H1 (cell line): Measurements from ENCODE around the gene VSX1. TPM values are rescaled to one million over a fixed set of nuclear protein-coding genes. Genes with fewer than 3 reads are reported as not detected.

Experiments
- CTCF ChIA-PET: fragments of 300-600 bp; sonication (Branson Sonifier 250); formaldehyde crosslinking; loops from one replicate; lab custom pipeline; 2021; ENCODE audit not compliant: partially characterized antibody; lab: Charles Lee
- POLR2A ChIA-PET: fragments of 300-600 bp; sonication (Branson Sonifier 250); formaldehyde crosslinking; loops from one replicate; lab custom pipeline; 2021; ENCODE audit warnings: inconsistent platforms; ENCODE audit not compliant: partially characterized antibody; lab: Charles Lee
- DNase-seq, 2 experiments: peaks; one replicate each; pipeline versions ENCODE4 v3.0.0 to v3.0.0-alpha.2; 2010 to 2022; ENCODE audit warnings: low spot score in 2 of 2, low read depth in 1 of 2, mixed read lengths in 1 of 2
- FAIRE-seq: peaks from 2 replicates; lab custom pipeline; 2011; peaks lifted over from hg19 to GRCh38; lab: Jason Lieb, UNC
- H2AFZ ChIP-seq: 2 replicates; pipeline ENCODE4 v1.8.1; 2012; ENCODE audit warnings: low read length, inconsistent platforms
- H2AK5ac ChIP-seq: 2 replicates; pipeline ENCODE4 v1.6.1; 2013; ENCODE audit warnings: low read depth, low read length
- H2BK120ac ChIP-seq: replicated peaks from 2 replicates; pipeline ENCODE3; 2013; ENCODE audit warnings: low read depth, low read length, inconsistent platforms
- H2BK12ac ChIP-seq: 2 replicates; pipeline ENCODE4 v1.6.1; 2013; ENCODE audit warnings: low read depth, low read length
- H2BK15ac ChIP-seq: 2 replicates; pipeline ENCODE4 v1.6.1; 2013; ENCODE audit warnings: low read length
- H2BK20ac ChIP-seq: 2 replicates; pipeline ENCODE4 v1.6.1; 2013; ENCODE audit warnings: low read length
- H2BK5ac ChIP-seq: 2 replicates; pipeline ENCODE4 v1.6.1; 2013; ENCODE audit warnings: low read depth, low read length
- H3K14ac ChIP-seq: 2 replicates; pipeline ENCODE4 v1.6.1; 2013; ENCODE audit warnings: inconsistent platforms; ENCODE audit not compliant: insufficient read length
- H3K18ac ChIP-seq: 2 replicates; pipeline ENCODE4 v1.6.1; 2013; ENCODE audit warnings: low read length; ENCODE audit errors: extremely low read depth
- H3K23ac ChIP-seq: 2 replicates; pipeline ENCODE4 v1.6.1; 2013; ENCODE audit warnings: inconsistent platforms; ENCODE audit not compliant: insufficient read length
- H3K23me2 ChIP-seq: 2 replicates; pipeline ENCODE4 v1.6.1; 2013; ENCODE audit warnings: low read depth, low read length
- H3K27ac ChIP-seq: 2 replicates; pipeline ENCODE4 v1.6.1; 2011; ENCODE audit warnings: low read depth, low read length, inconsistent platforms
- H3K27me3 ChIP-seq, 4 experiments: replicated peaks in 1 of 4; 1 replicate in 1 of 4; 2 replicates in 3 of 4; pipeline versions ENCODE4 v1.6.1 to v1.8.1; 2011 to 2013; ENCODE audit warnings: low read length in 3 of 4, mild to moderate bottlenecking in 3 of 4, inconsistent platforms in 2 of 4, mixed read lengths in 2 of 4, moderate library complexity in 1 of 4; ENCODE audit not compliant: control insufficient read depth in 3 of 4, insufficient read depth in 3 of 4; ENCODE audit errors: extremely low read depth in 1 of 4
- H3K36me3 ChIP-seq, 4 experiments: 2 replicates each; pipeline versions ENCODE4 v1.6.1 to v1.8.1; 2011 to 2013; ENCODE audit warnings: mild to moderate bottlenecking in 4 of 4, low read length in 3 of 4, moderate library complexity in 2 of 4, control low read depth in 1 of 4, inconsistent platforms in 1 of 4; ENCODE audit not compliant: insufficient read depth in 4 of 4, control insufficient read depth in 2 of 4
- H3K4ac ChIP-seq: replicated peaks from 2 replicates; pipeline ENCODE3; 2013; ENCODE audit warnings: low read length, low read depth, mixed read lengths, inconsistent platforms; ENCODE audit not compliant: insufficient read length
- H3K4me1 ChIP-seq, 4 experiments: replicated peaks in 1 of 4; 1 replicate in 1 of 4; 2 replicates in 3 of 4; pipeline versions ENCODE4 v1.6.1 to v1.8.1; 2011 to 2013; ENCODE audit warnings: low read length in 3 of 4, inconsistent platforms in 2 of 4, mixed read lengths in 1 of 4; ENCODE audit not compliant: insufficient read depth in 4 of 4, control insufficient read depth in 3 of 4
- H3K4me2 ChIP-seq, 2 experiments: 2 replicates each; pipeline versions ENCODE4 v1.6.1 to v1.8.1; 2011 to 2013; ENCODE audit warnings: low read depth in 2 of 2, low read length in 2 of 2, control low read depth in 1 of 2, inconsistent platforms in 1 of 2, mild to moderate bottlenecking in 1 of 2; ENCODE audit not compliant: insufficient read depth in 1 of 2
- H3K4me3 ChIP-seq, 4 experiments: fragments of 200-600, 300-600 bp in 1 of 4; sonication (generic), shearing (Covaris generic), sonication (Bioruptor Twin) in 1 of 4; 2 replicates each; pipeline versions ENCODE4 v1.5.1 to v1.8.1; 2011 to 2016; ENCODE audit warnings: low read length in 4 of 4, low read depth in 3 of 4, control low read depth in 2 of 4, inconsistent platforms in 2 of 4, mild to moderate bottlenecking in 2 of 4, mixed read lengths in 1 of 4, moderate library complexity in 1 of 4; ENCODE audit not compliant: insufficient read depth in 2 of 4; ENCODE audit errors: extremely low read depth in 1 of 4
- H3K56ac ChIP-seq: replicated peaks from 2 replicates; pipeline ENCODE3; 2013; ENCODE audit warnings: low read depth, mild to moderate bottlenecking, mixed read lengths, low read length, inconsistent platforms; ENCODE audit not compliant: insufficient read length
- H3K79me1 ChIP-seq: 2 replicates; pipeline ENCODE4 v1.6.1; 2013; ENCODE audit warnings: low read depth, low read length, control low read depth
- H3K79me2 ChIP-seq, 2 experiments: 2 replicates each; pipeline versions ENCODE4 v1.6.1 to v1.8.1; 2012 to 2013; ENCODE audit warnings: low read length in 2 of 2, mild to moderate bottlenecking in 2 of 2, inconsistent platforms in 1 of 2; ENCODE audit not compliant: insufficient read depth in 2 of 2, control insufficient read depth in 1 of 2
- H3K9ac ChIP-seq, 4 experiments: replicated peaks in 1 of 4; 1 replicate in 1 of 4; 2 replicates in 3 of 4; pipeline versions ENCODE4 v1.6.1 to v1.8.1; 2011 to 2013; ENCODE audit warnings: low read depth in 3 of 4, low read length in 3 of 4, control low read depth in 2 of 4, mild to moderate bottlenecking in 2 of 4, moderate library complexity in 2 of 4, inconsistent platforms in 1 of 4; ENCODE audit errors: extremely low read depth in 1 of 4
- H3K9me3 ChIP-seq, 2 experiments: 2 replicates each; pipeline versions ENCODE4 v1.6.1 to v1.8.1; 2012 to 2013; ENCODE audit warnings: mild to moderate bottlenecking in 2 of 2, moderate library complexity in 2 of 2, control low read depth in 1 of 2, inconsistent platforms in 1 of 2, low read depth in 1 of 2, low read length in 1 of 2, mixed read lengths in 1 of 2; ENCODE audit not compliant: insufficient read depth in 2 of 2
- H4K20me1 ChIP-seq, 2 experiments: replicated peaks in 1 of 2; 2 replicates each; pipeline versions ENCODE3 to v1.8.1; 2011 to 2013; ENCODE audit warnings: inconsistent platforms in 2 of 2, low read length in 2 of 2, mild to moderate bottlenecking in 1 of 2; ENCODE audit not compliant: insufficient read depth in 2 of 2, control insufficient read depth in 1 of 2
- H4K5ac ChIP-seq: 2 replicates; pipeline ENCODE4 v1.6.1; 2013; ENCODE audit warnings: low read length, low read depth, mixed read lengths, inconsistent platforms; ENCODE audit not compliant: insufficient read length
- H4K8ac ChIP-seq: 2 replicates; pipeline ENCODE4 v1.8.0; 2013; ENCODE audit warnings: mild to moderate bottlenecking, moderate library complexity, low read length, inconsistent platforms; ENCODE audit not compliant: insufficient read depth; ENCODE audit errors: extremely low read depth
- H4K91ac ChIP-seq: replicated peaks from 2 replicates; pipeline ENCODE3; 2013; ENCODE audit warnings: low read length, mixed read lengths, inconsistent platforms; ENCODE audit not compliant: insufficient read length
- ASH2L ChIP-seq: fragments of 200-600, 300-600 bp; sonication (generic); IDR thresholded peaks from one replicate; pipeline ENCODE4 v1.7.1; 2017; ENCODE audit warnings: low read length
- BCL11A ChIP-seq, 2 experiments: IDR thresholded peaks; one replicate each; pipeline ENCODE4 v1.6.1; 2011; ENCODE audit warnings: low read depth in 2 of 2, low read length in 2 of 2, mild to moderate bottlenecking in 2 of 2
- CBX5 ChIP-seq: fragments of 300-800, 300-1000 bp; sonication (generic); IDR thresholded peaks from 2 replicates; pipeline ENCODE4 v1.7.1; 2016; ENCODE audit warnings: antibody characterized with exemption, low read length, low read depth
- E2F6 ChIP-seq: IDR thresholded peaks from 2 replicates; pipeline ENCODE4 v1.6.1; 2012; ENCODE audit warnings: inconsistent platforms
- GABPA ChIP-seq: IDR thresholded peaks from 2 replicates; pipeline ENCODE4 v1.6.1; 2011; ENCODE audit warnings: mild to moderate bottlenecking, low read length, moderate library complexity, borderline replicate concordance; ENCODE audit not compliant: insufficient read depth
- HDAC2 ChIP-seq, 2 experiments: fragments of 300-600 bp in 1 of 2; sonication (generic) in 1 of 2; IDR thresholded peaks; 2 replicates each; pipeline ENCODE4 v1.6.1; 2011 to 2012; ENCODE audit warnings: low read depth in 2 of 2, low read length in 2 of 2, mild to moderate bottlenecking in 2 of 2, moderate library complexity in 2 of 2, borderline replicate concordance in 1 of 2, inconsistent platforms in 1 of 2
- JUN ChIP-seq: IDR thresholded peaks from 2 replicates; pipeline ENCODE4 v1.6.1; 2011; ENCODE audit warnings: low read depth, mild to moderate bottlenecking, improper control_type of control experiment, low read length
- MAX ChIP-seq: IDR thresholded peaks from 2 replicates; pipeline ENCODE4 v1.6.1; 2012; ENCODE audit warnings: inconsistent platforms
- RNF2 ChIP-seq: fragments of 200-900, 300-1000 bp; sonication (generic); IDR thresholded peaks from 2 replicates; pipeline ENCODE4 v1.7.1; 2016; ENCODE audit warnings: borderline replicate concordance, low read depth, mild to moderate bottlenecking, antibody characterized with exemption, low read length; ENCODE audit not compliant: poor library complexity, severe bottlenecking; ENCODE audit errors: missing control alignments
- SAP30 ChIP-seq: fragments of 300-600 bp; sonication (generic); IDR thresholded peaks from 2 replicates; pipeline ENCODE4 v1.7.1; 2012; ENCODE audit warnings: low read length, moderate library complexity, mild to moderate bottlenecking, inconsistent platforms; ENCODE audit not compliant: insufficient read depth, insufficient replicate concordance
- SIN3A ChIP-seq, 2 experiments: IDR thresholded peaks in 1 of 2; conservative IDR thresholded peaks in 1 of 2; 2 replicates each; pipeline ENCODE4 v1.6.1; 2011 to 2012; ENCODE audit warnings: low read length in 2 of 2, improper control_type of control experiment in 1 of 2, low read depth in 1 of 2, mild to moderate bottlenecking in 1 of 2
- WGBS, 2 experiments: shearing (Covaris generic) in 1 of 2; methylation state at CpG; one replicate each; pipeline versions ENCODE4 v1.1.6 to v1.1.7; 2013 to 2015; ENCODE audit warnings: low lambda C conversion rate in 2 of 2, mixed read lengths in 2 of 2, inconsistent platforms in 1 of 2, low coverage in 1 of 2, missing lambda C conversion rate in 1 of 2; ENCODE audit not compliant: insufficient replicate concordance in 2 of 2, insufficient coverage in 1 of 2, insufficient read length in 1 of 2; ENCODE audit errors: extremely low coverage in 1 of 2, missing lambda C conversion rate in 1 of 2; 5-methylcytosine and 5-hydroxymethylcytosine counted together
- polyA plus RNA-seq, 7 experiments: library from polyadenylated mRNA; depleted of rRNA in 3 of 7; stranded (reverse) in 5 of 7; unstranded in 2 of 7; fragments of >200 nt in 5 of 7; fragments of 200-250 nt in 2 of 7; gene quantifications; 1 replicate in 5 of 7; 2 replicates in 1 of 7; 4 replicates in 1 of 7; pipeline versions ENCODE4 v1.2.1 to v1.2.3, GENCODE V29; 2011 to 2013; ENCODE audit warnings: missing spikeins in 2 of 7, mixed read lengths in 2 of 7
- total RNA-seq: library from RNA; stranded (reverse); fragmentation: NEBNext Ultra II Directional; extraction: Animal tissue kit (Norgen Biotek cat#: 25700); gene quantifications from 2 replicates; pipeline ENCODE4 v1.2.1, GENCODE V29; 2021

Gene VSX1
- total and polyA plus RNA-seq, 2 of the 8 experiments (the other 6 are each of a cell fraction or from before 2014, with no cell fraction given), result 0.14 TPM; not detected in 1

DNA sequence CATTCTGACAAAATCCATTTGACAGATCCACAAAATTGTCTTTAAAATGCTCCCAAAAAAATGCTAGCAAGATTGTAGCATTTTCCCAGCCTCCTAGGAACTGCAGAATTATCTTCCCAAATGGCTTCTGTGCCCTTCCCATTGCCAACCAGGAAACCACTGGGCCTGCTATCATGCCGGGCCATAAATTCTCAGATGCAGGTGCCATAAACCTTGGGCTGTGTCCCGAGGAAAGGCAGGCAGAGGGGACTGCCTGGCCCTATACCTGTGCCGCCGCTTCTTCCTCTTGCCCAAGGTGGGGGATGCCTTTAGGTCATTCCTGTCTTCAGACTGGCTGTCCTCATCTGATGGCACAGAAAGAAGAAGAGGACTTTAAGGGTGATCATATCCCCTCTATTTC is 2.8 kb downstream of the VSX1 start:
- no peak overlapping the region for H4K91ac ChIP-seq
- H3K56ac ChIP-seq, result no peak overlapping the region
- H3K9me3 ChIP-seq, result no peaks in the 10 kb centered on the region
- H2AFZ ChIP-seq, result no peak overlapping the region
- H4K5ac ChIP-seq, result no peak overlapping the region
- H2BK120ac ChIP-seq, result no peak overlapping the region
- DNase-seq (no peak), FAIRE-seq (no peak)
- H3K27me3 ChIP-seq, result peaks cover 44 to 74% (median 70%) of the 10 kb centered on the region in 4 experiments
- POLR2A ChIA-PET, result interaction anchor here (1.0 kb wide), 1 partner anchor 83 kb away, joined by 3 read pairs; no protein-coding TSS in a partner anchor
- H3K4me2 ChIP-seq, result no peak overlapping the region
- H2AK5ac ChIP-seq, result no peak overlapping the region
- WGBS, 2 experiments, result 87% methylated on average over 4 of the region's 4 CpGs; no CpG with 5 or more reads in 1 of the 2 experiments
- no peak overlapping the region for H3K4me3 ChIP-seq
- H3K79me2 ChIP-seq, result no peaks in the 10 kb centered on the region
- no peak overlapping the region for H3K23ac ChIP-seq
- H3K18ac ChIP-seq, result no peak overlapping the region
- CTCF ChIA-PET, result interaction anchor here (0.7 to 2.8 kb wide), 7 partner anchors 14 to 124 kb away, joined by 3 to 10 read pairs (median 4); no protein-coding TSS in a partner anchor
- H4K8ac ChIP-seq, result no peak overlapping the region
- H2BK20ac ChIP-seq, result no peak overlapping the region
- H2BK5ac ChIP-seq, result no peak overlapping the region
- H2BK15ac ChIP-seq, result no peak overlapping the region
- no peak overlapping the region for H2BK12ac ChIP-seq
- H3K4me1 ChIP-seq, result peaks cover 0 to 11% (median 3%) of the 10 kb centered on the region in 4 experiments; a peak in 5 of 7 replicates
- no peaks in the 10 kb centered on the region; a peak in 1 of 8 replicates for H3K36me3 ChIP-seq
- H4K20me1 ChIP-seq, result peaks cover 2% of the 10 kb centered on the region in 2 experiments
- no peak overlapping the region for H3K9ac ChIP-seq
- no peak overlapping the region for H3K14ac ChIP-seq
- peaks cover 7% of the 10 kb centered on the region; the same call in 1 of the 2 replicates for H3K23me2 ChIP-seq
- no peaks in the 10 kb centered on the region for H3K79me1 ChIP-seq
- no peak overlapping the region for H3K4ac ChIP-seq
- no peak overlapping the region for H3K27ac ChIP-seq
- TF ChIP-seq MAX (no peak), RNF2 (no peak), E2F6 (no peak), SAP30 (no peak), JUN (no peak), SIN3A (conservative IDR thresholded peaks at IDR 0.05 in 1 of 2, IDR thresholded peaks at IDR 0.05 in 1 of 2; ENCODE audit: low read depth in 1 of 2, low read length in 2 of 2) (no peak), GABPA (no peak), CBX5 (no peak), ASH2L (no peak), HDAC2 (IDR thresholded peaks at IDR 0.05; ENCODE audit: borderline replicate concordance in 1 of 2, low read depth in 2 of 2, low read length in 2 of 2) (no peak), BCL11A (IDR thresholded peaks at IDR 0.05; ENCODE audit: low read depth in 2 of 2, low read length in 2 of 2) (no peak)
